D341Med (cell line): Measurements from ENCODE around the gene ITIH5.
"Not testable (repeated sequence)": the region's sequence is repeated elsewhere in the genome, so short reads cannot be mapped to it uniquely, and the experiment has no call there.

Source experiments
- DNase-seq: peaks from one replicate; pipeline ENCODE4 v3.0.0; 2012; ENCODE audit warnings: low spot score

Gene ITIH5

DNA sequence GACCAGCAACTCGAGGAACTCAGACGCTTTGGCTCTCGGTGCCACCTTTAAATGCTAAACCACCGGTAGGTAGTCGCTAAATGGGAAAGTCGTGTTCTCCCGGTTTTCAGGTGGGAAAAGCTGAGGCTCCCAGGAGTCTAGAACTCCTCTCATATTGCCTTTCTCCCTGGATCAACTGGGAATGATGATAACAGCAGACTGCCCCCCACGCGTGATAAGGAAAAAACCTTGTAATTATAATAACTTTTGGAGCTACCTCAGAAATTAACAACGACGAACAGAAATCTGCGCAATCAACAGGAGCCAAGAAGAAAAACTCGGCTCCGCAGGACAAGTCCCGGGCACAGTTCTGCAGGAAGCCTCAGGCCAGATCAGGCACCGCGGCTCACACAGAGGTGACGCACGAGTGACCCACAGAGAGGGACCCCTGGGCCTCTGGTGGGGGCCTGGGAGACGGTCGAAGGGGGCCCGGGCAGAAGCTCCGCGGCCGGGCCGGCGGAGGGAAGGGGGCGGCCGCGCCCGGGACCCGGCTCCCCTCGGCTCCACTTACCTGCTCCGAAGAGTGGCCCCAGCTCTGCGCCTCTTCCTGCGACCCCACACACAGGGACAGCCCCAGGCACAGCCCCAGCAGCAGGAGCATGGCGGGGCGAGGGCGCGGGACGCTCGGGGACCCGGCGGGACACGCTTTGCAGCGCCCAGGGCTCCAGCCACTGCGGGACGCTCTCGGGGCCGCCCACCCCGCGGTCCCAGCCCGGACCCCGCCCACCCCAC lies at the start of gene ITIH5:
Gene ITIH5, minus strand, starts transcription at position 714 of the 771 bp plus-strand sequence. Its CDS starts 74 bp downstream, at position 640.
- DNase-seq = peak; percentile 50

DNA sequence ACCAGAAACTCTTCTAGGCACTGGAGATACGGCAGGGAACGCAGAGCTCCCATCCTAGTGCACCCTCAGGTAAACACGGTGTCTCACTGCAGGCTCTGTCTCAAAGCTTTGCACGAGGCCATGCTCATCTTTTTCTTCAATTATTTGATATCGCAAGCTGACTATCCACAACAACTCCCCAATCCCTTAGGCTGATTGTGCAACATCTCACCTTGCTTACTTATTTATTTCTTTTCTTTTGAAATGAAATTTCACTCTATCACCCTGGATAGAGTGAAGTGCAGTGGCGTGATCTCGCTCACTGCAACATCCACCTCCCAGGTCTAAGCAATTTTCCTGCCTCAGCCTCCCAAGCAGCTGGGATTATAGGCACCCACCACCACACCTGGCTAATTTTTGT lies 48.7 kb upstream of the ITIH5 start:
- DNase-seq = no peak

DNA sequence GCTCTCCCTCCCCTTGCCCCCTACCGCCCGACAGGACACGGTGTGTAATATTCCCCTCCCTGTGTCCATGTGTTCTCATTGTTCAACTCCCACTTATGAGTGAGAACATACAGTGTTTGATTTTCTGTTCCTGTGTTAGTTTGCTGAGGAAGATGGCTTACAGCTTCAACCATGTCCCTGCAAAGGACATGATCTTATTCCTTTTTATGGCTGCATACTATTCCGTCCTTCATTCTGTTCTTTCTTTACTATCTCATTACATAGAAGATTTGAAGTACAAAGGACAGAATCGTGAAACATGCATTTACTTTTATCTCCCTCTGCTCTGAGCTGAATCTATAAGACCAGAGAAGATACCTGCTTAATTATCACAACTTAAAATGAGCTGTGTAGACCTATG lies 44.3 kb upstream of the ITIH5 start:
- not testable (repeated sequence) for DNase-seq

GRCh38 chr10:7710446-7710845 lies 43.7 kb upstream of the ITIH5 start:
- DNase-seq = no peak

GRCh38 chr10:7708832-7709231 lies 42.1 kb upstream of the ITIH5 start:
- DNase-seq = no peak

- no peak for DNase-seq
These were observed 41.3 kb upstream of the ITIH5 start for GRCh38 chr10:7707858-7708622.

DNA sequence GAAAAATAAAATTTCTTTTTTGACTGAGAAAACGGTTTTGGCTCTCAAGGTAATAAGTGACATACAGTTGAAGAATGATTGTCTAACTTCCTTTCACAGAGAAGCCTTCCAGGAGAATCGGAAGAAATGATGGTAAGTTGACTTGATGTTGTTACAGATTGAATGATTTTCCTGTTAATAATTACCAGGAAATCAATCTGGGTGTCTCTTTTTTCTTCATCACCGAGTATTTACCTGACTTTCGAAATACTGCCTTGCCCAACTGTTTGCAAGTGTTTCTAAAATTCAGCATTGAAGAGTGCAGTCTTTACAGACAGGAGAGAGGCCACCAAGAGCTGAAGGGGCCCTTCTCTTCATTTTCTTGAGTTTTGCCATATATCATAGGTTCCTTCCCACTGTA lies 40.3 kb upstream of the ITIH5 start:
- DNase-seq = no peak

DNA sequence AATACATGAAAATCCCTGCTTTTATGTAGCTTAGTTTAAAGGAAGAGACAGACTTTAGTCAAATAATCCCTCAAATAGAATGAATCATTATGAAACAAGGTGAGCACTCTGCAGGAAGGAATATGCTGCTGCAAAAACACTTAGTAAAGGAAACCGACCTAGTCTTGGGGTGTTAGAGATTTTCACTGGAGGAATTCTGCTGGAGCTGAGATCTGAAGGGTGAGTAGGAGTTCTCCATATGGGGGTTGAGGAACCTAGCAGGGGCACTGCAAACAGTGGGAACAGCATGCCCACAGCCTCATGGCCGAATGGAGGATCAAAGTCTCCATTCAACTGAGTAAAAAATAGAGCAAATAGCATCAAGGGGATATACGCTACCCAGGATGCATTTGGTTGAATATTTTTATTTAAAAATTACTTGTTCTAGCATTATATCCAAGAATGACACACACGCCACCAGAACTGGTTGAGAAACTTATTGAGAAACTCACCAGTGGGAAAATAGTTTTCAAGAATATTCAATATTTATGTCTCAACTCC lies 39.8 kb upstream of the ITIH5 start:
- DNase-seq = no peak

GRCh38 chr10:7705341-7705740 lies 38.6 kb upstream of the ITIH5 start:
- DNase-seq = no peak

GRCh38 chr10:7704071-7705016 lies 37.6 kb upstream of the ITIH5 start:
- DNase-seq = no peak

- DNase-seq = no peak
These were observed 36.4 kb upstream of the ITIH5 start, which contains the start of gene ITIH2 for GRCh38 chr10:7703140-7703539. Gene ITIH2 (plus strand): TSS chr10:7703316. CDS start chr10:7703435, 119 bp downstream.

- DNase-seq = no peak
These were observed 35.6 kb upstream of the ITIH5 start for GRCh38 chr10:7702288-7702812.

DNA sequence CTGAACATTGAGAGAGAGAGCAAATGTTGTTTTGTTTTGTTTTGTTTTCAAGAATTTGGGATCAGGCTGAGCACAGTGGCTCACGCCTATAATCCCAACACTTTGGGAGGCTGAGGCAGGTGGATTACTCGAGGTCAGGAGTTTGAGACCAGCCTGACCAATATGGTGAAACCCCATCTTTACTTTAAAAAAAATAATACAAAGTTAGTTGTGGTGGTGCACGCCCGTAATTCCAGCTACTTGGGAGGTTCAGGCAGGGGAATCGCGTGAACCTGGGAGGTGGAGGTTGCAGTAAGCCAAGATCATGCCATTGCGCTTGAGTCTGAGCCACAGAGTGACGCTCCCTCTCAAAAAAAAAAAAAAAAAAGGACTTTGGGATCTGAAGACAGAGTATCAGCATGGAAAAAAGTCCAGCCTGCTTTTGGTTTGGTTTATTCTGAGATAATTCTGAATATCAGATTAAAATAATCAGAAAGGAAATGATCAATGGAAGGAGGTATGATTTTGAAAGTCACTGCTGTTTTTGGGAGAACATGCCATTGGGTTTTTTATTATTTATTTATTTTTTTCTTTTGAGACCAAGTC lies 34.5 kb upstream of the ITIH5 start:
- no peak for DNase-seq

DNA sequence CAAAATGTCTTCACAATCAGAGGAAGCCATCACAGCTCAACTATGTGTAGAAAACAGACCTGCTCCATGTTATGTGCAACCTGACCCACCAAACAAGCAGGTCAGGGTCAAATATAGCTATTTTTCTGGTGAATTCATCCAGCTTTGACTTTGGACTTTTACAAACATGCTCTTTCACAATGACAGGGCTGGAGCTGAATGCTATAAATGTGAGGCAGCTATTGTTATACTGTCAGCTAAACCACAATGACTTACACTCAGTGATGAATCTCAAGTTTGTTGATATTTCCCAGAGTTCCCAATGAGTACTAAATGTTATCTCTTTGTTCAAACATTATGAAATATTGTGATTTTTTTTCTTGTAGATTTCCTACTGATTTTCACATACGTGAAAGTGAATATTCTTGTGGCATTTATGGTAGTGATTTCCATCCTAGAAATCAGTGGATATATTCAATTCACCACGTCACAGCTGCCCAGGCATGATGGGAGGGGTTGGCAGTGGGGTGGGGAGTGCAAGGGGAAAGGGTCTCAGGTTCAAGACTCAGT lies 33.9 kb upstream of the ITIH5 start:
- DNase-seq = no peak

DNA sequence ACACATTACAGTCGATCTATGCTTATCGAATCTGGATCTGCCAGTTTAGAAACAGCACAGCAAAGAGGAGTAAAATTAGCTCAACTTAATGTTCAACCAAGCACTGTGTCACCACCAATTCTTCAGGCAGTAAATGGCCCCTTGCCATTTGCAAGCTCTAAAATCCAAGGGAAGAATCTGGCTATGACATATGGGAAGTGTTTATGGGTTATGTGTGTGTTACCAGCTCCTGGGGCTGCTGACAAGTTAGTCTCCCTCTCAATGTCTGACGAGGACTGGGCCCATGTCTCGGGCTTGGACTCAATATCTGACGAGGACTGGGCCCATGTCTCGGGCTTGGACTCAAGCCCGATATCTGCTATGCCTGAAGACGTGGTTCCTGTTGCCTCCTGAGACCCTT lies 30.7 kb upstream of the ITIH5 start:
- DNase-seq = no peak

- DNase-seq = no peak
These were observed 29.8 kb upstream of the ITIH5 start for GRCh38 chr10:7696545-7696944.

GRCh38 chr10:7693194-7693593 lies 26.4 kb upstream of the ITIH5 start:
- DNase-seq = not testable (repeated sequence)

- not testable (repeated sequence) for DNase-seq
These were observed 25.6 kb upstream of the ITIH5 start for GRCh38 chr10:7692368-7692767.

DNA sequence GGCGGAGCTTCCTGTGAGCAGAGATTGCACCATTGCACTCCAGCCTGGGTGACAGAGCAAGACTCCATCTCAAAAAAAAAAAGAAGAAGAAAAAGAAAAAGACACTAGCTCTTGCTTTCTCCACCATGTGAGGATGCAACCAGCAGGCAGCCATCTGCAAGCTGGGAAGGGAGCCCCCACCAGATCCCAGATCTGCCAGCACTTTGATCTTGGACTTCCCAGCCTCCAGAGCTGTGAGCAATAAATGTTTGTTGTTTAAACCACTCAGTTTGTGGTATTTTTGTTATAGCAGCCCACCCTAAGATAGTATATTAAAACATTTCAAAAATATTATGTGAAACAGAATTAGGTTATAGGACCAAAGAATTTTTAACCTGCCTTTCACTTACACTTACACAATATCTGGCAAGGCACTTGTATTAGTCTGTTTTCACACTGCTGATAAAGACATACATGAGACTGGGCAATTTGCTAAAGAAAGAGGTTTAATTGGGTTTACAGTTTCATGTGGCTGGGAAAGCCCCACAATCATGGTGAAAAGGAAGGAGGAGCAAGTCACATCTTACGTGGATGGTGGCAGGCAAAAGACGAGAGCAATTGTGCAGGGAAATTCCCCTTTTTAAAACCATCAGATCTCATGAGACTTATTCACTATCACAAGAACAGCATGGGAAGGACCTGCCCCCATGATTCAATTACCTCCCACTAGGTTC lies 24.3 kb upstream of the ITIH5 start:
- not testable (repeated sequence) for DNase-seq

DNA sequence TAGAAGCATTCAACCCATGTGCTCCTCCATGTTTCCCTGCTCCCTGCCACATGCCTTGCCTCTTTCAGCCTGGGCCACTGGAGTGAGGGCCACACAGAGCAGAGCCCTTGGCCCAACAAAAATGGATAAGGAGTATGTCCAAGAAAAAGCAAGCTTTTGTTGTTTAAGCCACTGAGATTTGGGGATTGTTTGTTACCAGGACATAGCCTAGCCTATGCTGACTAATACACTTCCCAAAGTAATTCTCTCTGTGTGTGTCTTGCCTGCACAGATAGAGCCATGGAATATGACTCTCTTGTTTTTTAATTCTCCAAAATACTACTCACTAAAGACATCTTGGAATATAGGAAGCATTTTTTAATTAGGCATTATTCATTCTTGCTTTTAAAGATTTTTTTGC lies 22.8 kb upstream of the ITIH5 start:
- no peak for DNase-seq
